Sigmoid colon (tissue), 3 donors: ENCODE measurements around the gene SERHL2.

Source experiments
- CTCF ChIP-seq, 4 experiments: fragments of 450-650 bp in 3 of 4; fragments of 200-600 bp in 1 of 4; IDR thresholded peaks; one replicate each; pipeline ENCODE4 v1.5.1; 2016 to 2019; ENCODE audit warnings: antibody characterized with exemption in 4 of 4, mild to moderate bottlenecking in 3 of 4, moderate library complexity in 2 of 4
- POLR2A ChIP-seq, 2 donors: fragments of 450-650 bp; IDR thresholded peaks; one replicate each; pipeline ENCODE4 v1.6.1; 2016; ENCODE audit warnings: antibody characterized with exemption in 2 of 2, mild to moderate bottlenecking in 2 of 2, moderate library complexity in 2 of 2

GRCh38 chr22:42613872-42614301 lies 60.1 kb downstream of the SERHL2 start:
- TF ChIP-seq CTCF (IDR thresholded peaks at IDR 0.05), result no peak
- TF ChIP-seq POLR2A (IDR thresholded peaks at IDR 0.05), result no peak
